ENCODE results near the gene EDIL3.

Gene EDIL3

DNA sequence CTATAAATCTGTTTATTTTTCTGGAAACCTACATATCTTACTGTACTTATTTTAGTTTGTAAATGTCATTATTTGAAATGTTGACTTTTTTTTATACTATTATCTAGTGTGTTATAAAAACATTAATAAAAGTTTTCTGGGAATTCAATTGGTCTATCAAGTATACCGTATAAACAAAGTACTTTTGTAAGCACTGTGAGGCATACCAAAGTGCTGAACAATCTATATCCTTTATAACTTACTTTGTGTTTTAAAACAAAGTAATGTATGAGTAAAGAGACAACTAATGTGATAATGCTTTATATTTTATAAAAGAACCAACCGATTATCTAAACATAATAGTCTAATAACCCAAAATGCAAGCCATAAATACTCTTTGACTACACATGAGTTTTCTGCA is 23.1 kb downstream of the EDIL3 start:
- Histone ChIP-seq H2AFZ (ENCODE audit: low read length) (no peak overlapping the region), H3K9me3 (ENCODE audit: low read length) (no peaks in the 10 kb centered on the region), H3K4me1 (ENCODE audit: insufficient read depth, low read length, severe bottlenecking) (no peaks in the 10 kb centered on the region), H3K9me2 (ENCODE audit: low read depth, low read length) (no peaks in the 10 kb centered on the region), H3K27ac (ENCODE audit: low read depth, low read length, poor library complexity, severe bottlenecking) (no peak overlapping the region), H3K27me3 (ENCODE audit: insufficient read depth, low read length) (no peaks in the 10 kb centered on the region), H3F3A (ENCODE audit: insufficient read depth, low read length) (no peaks in the 10 kb centered on the region), H3K4me3 (ENCODE audit: low read depth, low read length, poor library complexity, severe bottlenecking) (no peak overlapping the region), H3K79me2 (ENCODE audit: insufficient read depth, low read length) (no peaks in the 10 kb centered on the region), H3K36me3 (ENCODE audit: insufficient read depth, low read length) (no peaks in the 10 kb centered on the region), H3K9ac (ENCODE audit: low read length) (no peak overlapping the region), H3K4me2 (ENCODE audit: low read length) (no peak overlapping the region), H4K20me1 (ENCODE audit: insufficient read depth, low read length) (no peaks in the 10 kb centered on the region)
- TF ChIP-seq, protein P1, sequence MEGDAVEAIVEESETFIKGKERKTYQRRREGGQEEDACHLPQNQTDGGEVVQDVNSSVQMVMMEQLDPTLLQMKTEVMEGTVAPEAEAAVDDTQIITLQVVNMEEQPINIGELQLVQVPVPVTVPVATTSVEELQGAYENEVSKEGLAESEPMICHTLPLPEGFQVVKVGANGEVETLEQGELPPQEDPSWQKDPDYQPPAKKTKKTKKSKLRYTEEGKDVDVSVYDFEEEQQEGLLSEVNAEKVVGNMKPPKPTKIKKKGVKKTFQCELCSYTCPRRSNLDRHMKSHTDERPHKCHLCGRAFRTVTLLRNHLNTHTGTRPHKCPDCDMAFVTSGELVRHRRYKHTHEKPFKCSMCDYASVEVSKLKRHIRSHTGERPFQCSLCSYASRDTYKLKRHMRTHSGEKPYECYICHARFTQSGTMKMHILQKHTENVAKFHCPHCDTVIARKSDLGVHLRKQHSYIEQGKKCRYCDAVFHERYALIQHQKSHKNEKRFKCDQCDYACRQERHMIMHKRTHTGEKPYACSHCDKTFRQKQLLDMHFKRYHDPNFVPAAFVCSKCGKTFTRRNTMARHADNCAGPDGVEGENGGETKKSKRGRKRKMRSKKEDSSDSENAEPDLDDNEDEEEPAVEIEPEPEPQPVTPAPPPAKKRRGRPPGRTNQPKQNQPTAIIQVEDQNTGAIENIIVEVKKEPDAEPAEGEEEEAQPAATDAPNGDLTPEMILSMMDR (IDR thresholded peaks at IDR 0.05; ENCODE audit: low read length): no peak
- no peak for TF ChIP-seq EZH2 (IDR thresholded peaks at IDR 0.05; ENCODE audit: borderline replicate concordance, low read length)

DNA sequence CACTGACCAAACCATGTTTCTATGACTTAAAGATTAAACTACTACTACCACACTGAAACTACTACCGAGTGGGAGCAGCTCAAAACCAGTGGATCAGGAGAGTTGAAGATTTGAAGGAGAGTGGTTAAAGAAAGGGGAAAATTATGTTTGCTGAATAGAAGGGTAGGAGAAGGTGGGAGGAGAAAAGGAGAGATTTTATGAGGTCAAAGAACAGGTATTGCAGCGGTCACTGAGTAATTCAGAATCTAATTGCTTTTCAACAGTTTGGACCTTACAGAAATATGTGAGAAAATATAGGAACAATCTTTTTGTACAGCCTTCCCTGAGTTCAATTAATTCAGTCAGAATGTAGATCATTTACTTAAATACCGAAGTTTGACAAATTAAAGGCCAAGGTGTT is 24.6 kb downstream of the EDIL3 start:
- H3K36me3 ChIP-seq (ENCODE audit: insufficient read depth, low read length): no peaks in the 10 kb centered on the region
- H3K4me1 ChIP-seq (ENCODE audit: insufficient read depth, low read length, severe bottlenecking): no peaks in the 10 kb centered on the region
- no peaks in the 10 kb centered on the region for H3K79me2 ChIP-seq (ENCODE audit: insufficient read depth, low read length)

DNA sequence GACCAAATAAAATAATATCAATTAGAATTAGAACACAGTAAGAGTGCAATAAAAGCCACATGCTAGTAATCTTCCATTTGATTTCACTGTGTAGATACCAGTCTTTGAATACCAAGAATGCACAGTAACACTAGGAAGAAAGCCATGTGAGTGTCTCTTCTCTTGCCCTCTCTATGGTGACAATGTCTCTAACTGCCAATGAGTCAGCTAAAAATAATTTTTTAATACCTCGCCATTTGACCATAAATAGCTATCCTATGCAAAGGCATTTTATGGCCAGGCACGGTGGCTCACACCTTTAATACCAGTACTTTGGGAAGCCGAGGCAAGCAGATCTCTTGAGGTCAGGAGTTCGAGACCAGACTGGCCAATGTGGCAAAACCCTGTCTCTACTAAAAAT is 30.6 kb downstream of the EDIL3 start:
- Histone ChIP-seq H3K79me2 (ENCODE audit: insufficient read depth, low read length) (no peaks in the 10 kb centered on the region), H3K9me3 (ENCODE audit: low read length) (no peaks in the 10 kb centered on the region), H3K4me1 (ENCODE audit: insufficient read depth, low read length, severe bottlenecking) (no peaks in the 10 kb centered on the region), H4K20me1 (ENCODE audit: insufficient read depth, low read length) (no peaks in the 10 kb centered on the region), H3K4me2 (ENCODE audit: low read length) (no peak overlapping the region), H3K4me3 (ENCODE audit: low read depth, low read length, poor library complexity, severe bottlenecking) (no peak overlapping the region), H3F3A (ENCODE audit: insufficient read depth, low read length) (no peaks in the 10 kb centered on the region), H3K27ac (ENCODE audit: low read depth, low read length, poor library complexity, severe bottlenecking) (no peak overlapping the region), H3K9me2 (ENCODE audit: low read depth, low read length) (no peaks in the 10 kb centered on the region), H3K36me3 (ENCODE audit: insufficient read depth, low read length) (no peaks in the 10 kb centered on the region), H2AFZ (ENCODE audit: low read length) (no peak overlapping the region), H3K27me3 (ENCODE audit: insufficient read depth, low read length) (no peaks in the 10 kb centered on the region), H3K9ac (ENCODE audit: low read length) (no peak overlapping the region)
- no peak for TF ChIP-seq EZH2 (IDR thresholded peaks at IDR 0.05; ENCODE audit: borderline replicate concordance, low read length)
- TF ChIP-seq, protein P1 (IDR thresholded peaks at IDR 0.05; ENCODE audit: low read length): no peak

More for the DNA sequence above, 24.6 kb downstream of the EDIL3 start:
- H3K4me2 ChIP-seq (ENCODE audit: low read length): no peak overlapping the region
- no peaks in the 10 kb centered on the region for H3K27me3 ChIP-seq (ENCODE audit: insufficient read depth, low read length)
- no peaks in the 10 kb centered on the region for H3K9me3 ChIP-seq (ENCODE audit: low read length)
- no peaks in the 10 kb centered on the region for H4K20me1 ChIP-seq (ENCODE audit: insufficient read depth, low read length)
- no peak overlapping the region for H2AFZ ChIP-seq (ENCODE audit: low read length)
- TF ChIP-seq EZH2 (IDR thresholded peaks at IDR 0.05; ENCODE audit: borderline replicate concordance, low read length): no peak
- TF ChIP-seq, protein P1 (IDR thresholded peaks at IDR 0.05; ENCODE audit: low read length): no peak
- no peaks in the 10 kb centered on the region for H3K9me2 ChIP-seq (ENCODE audit: low read depth, low read length)
- no peak overlapping the region for H3K4me3 ChIP-seq (ENCODE audit: low read depth, low read length, poor library complexity, severe bottlenecking)
- no peak overlapping the region for H3K27ac ChIP-seq (ENCODE audit: low read depth, low read length, poor library complexity, severe bottlenecking)
- H3F3A ChIP-seq (ENCODE audit: insufficient read depth, low read length): no peaks in the 10 kb centered on the region
- H3K9ac ChIP-seq (ENCODE audit: low read length): no peak overlapping the region

All from OCI-LY1 (cell line).